GM12878 (cell line): ENCODE data around the gene SUPT3H. TPM values are rescaled to one million over a fixed set of nuclear protein-coding genes. Genes with fewer than 3 reads are reported as not detected.

ENCODE experiments used
- ATAC-seq: fragments of 200-7000 bp; cut with Tn5 transposase; 3 replicates; pipeline ENCODE4 v1.9.1; 2020; ENCODE audit warnings: mild to moderate bottlenecking, moderate library complexity
- BruUV-seq: library from RNA; stranded (reverse); fragments of 400-500 nt; replicated peaks from 2 replicates; lab custom pipeline; 2021; lab: Mats Ljungman, UMichigan
- CTCF ChIA-PET: fragments of 300-600 bp; sonication (Branson Sonifier 250); formaldehyde crosslinking; extraction: SDS; loops from one replicate; lab custom pipeline; 2021; ENCODE audit warnings: inconsistent platforms; lab: Yijun Ruan, JAX
- POLR2A ChIA-PET: fragments of 350-600 bp; formaldehyde crosslinking; extraction: SDS; loops from one replicate; lab custom pipeline; 2021; ENCODE audit warnings: inconsistent platforms; lab: Charles Lee
- RAD21 ChIA-PET: fragments of 300-600 bp; sonication (Branson Sonifier 250); formaldehyde crosslinking; loops from one replicate; lab custom pipeline; 2023; ENCODE audit warnings: antibody characterized with exemption; ENCODE audit not compliant: unreplicated experiment; lab: Charles Lee
- SMC1A ChIA-PET: fragments of 300-600 bp; sonication (Branson Sonifier 250); formaldehyde crosslinking; loops from one replicate; lab custom pipeline; 2023; ENCODE audit not compliant: unreplicated experiment, uncharacterized antibody; lab: Charles Lee
- DNase-seq: peaks from one replicate; pipeline ENCODE4 v3.0.0-alpha.2; 2011; ENCODE audit warnings: low read depth, low spot score
- FAIRE-seq: peaks from 3 replicates; lab custom pipeline; 2011; peaks lifted over from hg19 to GRCh38; lab: Jason Lieb, UNC
- H2AFZ ChIP-seq: 2 replicates; pipeline ENCODE4 v1.6.0; 2011; ENCODE audit warnings: low read depth, low read length, control low read depth; ENCODE audit not compliant: control insufficient read depth
- H3K27ac ChIP-seq: 2 replicates; pipeline ENCODE4 v1.5.1; 2011; ENCODE audit warnings: control low read depth; ENCODE audit not compliant: control insufficient read depth, insufficient read depth
- H3K27me3 ChIP-seq, 2 experiments: replicated peaks in 1 of 2; 2 replicates each; pipeline versions ENCODE4 v1.6.0 to v1.6.1; 2011; ENCODE audit warnings: low read length in 1 of 2; ENCODE audit not compliant: control insufficient read depth in 2 of 2, insufficient read depth in 2 of 2
- H3K36me3 ChIP-seq, 2 experiments: 2 replicates each; pipeline ENCODE4 v1.5.1; 2011; ENCODE audit warnings: low read length in 1 of 2; ENCODE audit not compliant: control insufficient read depth in 2 of 2, insufficient read depth in 2 of 2
- H3K4me1 ChIP-seq: 2 replicates; pipeline ENCODE4 v1.6.1; 2011; ENCODE audit warnings: mild to moderate bottlenecking, low read length, moderate library complexity, mixed read lengths; ENCODE audit not compliant: control insufficient read depth, insufficient read depth
- H3K4me2 ChIP-seq: 2 replicates; pipeline ENCODE4 v1.6.0; 2011; ENCODE audit warnings: control low read depth; ENCODE audit not compliant: control insufficient read depth, insufficient read depth
- H3K4me3 ChIP-seq: fragments of 200-600 bp; sonication (generic); 2 replicates; pipeline ENCODE4 v1.5.1; 2016
- H3K79me2 ChIP-seq: 2 replicates; pipeline ENCODE4 v1.6.0; 2011; ENCODE audit warnings: low read length; ENCODE audit not compliant: control insufficient read depth, insufficient read depth
- H3K9ac ChIP-seq: 2 replicates; pipeline ENCODE4 v1.8.0; 2011; ENCODE audit warnings: low read length, control low read depth, mixed read lengths; ENCODE audit not compliant: control insufficient read depth, insufficient read depth
- H3K9me3 ChIP-seq: replicated peaks from 3 replicates; pipeline ENCODE4 v1.5.1; 2011; ENCODE audit warnings: mild to moderate bottlenecking, low read length; ENCODE audit not compliant: control insufficient read depth, insufficient read depth
- H4K20me1 ChIP-seq: 2 replicates; pipeline ENCODE4 v1.6.0; 2011; ENCODE audit not compliant: control insufficient read depth, insufficient read depth
- CEBPB ChIP-seq, 2 experiments: fragments of 150-350 bp in 1 of 2; IDR thresholded peaks; 2 replicates each; pipeline ENCODE4 v1.6.1; 2012 to 2014; ENCODE audit warnings: low read depth in 2 of 2, low read length in 2 of 2, borderline replicate concordance in 1 of 2, inconsistent platforms in 1 of 2
- ELK1 ChIP-seq: IDR thresholded peaks from 2 replicates; pipeline ENCODE4 v1.6.1; 2012; ENCODE audit warnings: low read depth, low read length, improper control_type of control experiment
- FOXM1 ChIP-seq: IDR thresholded peaks from 2 replicates; pipeline ENCODE4 v1.6.1; 2012; ENCODE audit warnings: low read depth, mild to moderate bottlenecking, inconsistent platforms, low read length, moderate library complexity
- HDAC6 ChIP-seq: fragments of 200-600 bp; sonication (generic); IDR thresholded peaks from one replicate; pipeline ENCODE4 v1.8.0; 2017; ENCODE audit warnings: antibody characterized with exemption; ENCODE audit not compliant: unreplicated experiment
- IKZF1 ChIP-seq: fragments of 450-650 bp; conservative IDR thresholded peaks from 2 replicates; pipeline ENCODE4 v1.6.1; 2017; ENCODE audit warnings: antibody characterized with exemption, mild to moderate bottlenecking
- MEF2B ChIP-seq: fragments of 450-650 bp; IDR thresholded peaks from 2 replicates; pipeline ENCODE4 v1.6.1; 2018; ENCODE audit warnings: mild to moderate bottlenecking, moderate library complexity; ENCODE audit not compliant: partially characterized antibody, poor library complexity, severe bottlenecking
- MTA2 ChIP-seq: fragments of 450-650 bp; IDR thresholded peaks from 2 replicates; pipeline ENCODE4 v1.6.1; 2016; ENCODE audit warnings: low read depth, mild to moderate bottlenecking, moderate library complexity
- MTA3 ChIP-seq: IDR thresholded peaks from 2 replicates; pipeline ENCODE4 v1.6.1; 2012; ENCODE audit warnings: low read length, inconsistent platforms, borderline replicate concordance
- NR2C2 ChIP-seq: IDR thresholded peaks from 2 replicates; pipeline ENCODE4 v1.6.1; 2011; ENCODE audit warnings: borderline replicate concordance, low read depth; ENCODE audit not compliant: control insufficient read depth, insufficient read length
- RAD51 ChIP-seq: fragments of 450-650 bp; IDR thresholded peaks from 2 replicates; pipeline ENCODE4 v1.6.1; 2016; ENCODE audit warnings: moderate library complexity, mild to moderate bottlenecking, inconsistent platforms
- USF1 ChIP-seq: IDR thresholded peaks from 2 replicates; pipeline ENCODE4 v1.6.1; 2011; ENCODE audit warnings: borderline replicate concordance, low read depth, mild to moderate bottlenecking, moderate library complexity, mixed read lengths, low read length; ENCODE audit not compliant: insufficient read depth; ENCODE audit errors: extremely low read length
- in situ Hi-C: fragments of 300-500 bp; cut with MboI; formaldehyde crosslinking; loops from 9 replicates; pipeline ENCODE4 v1.14.3; 2018; ENCODE audit warnings: mixed read lengths
- intact Hi-C: fragments of 100-400 bp; cut with micrococcal nuclease; formaldehyde crosslinking; loops from one replicate; pipeline ENCODE4 v1.14.2; 2022; ENCODE audit not compliant: unreplicated experiment
- polyA plus RNA-seq, 11 experiments: library from polyadenylated mRNA; depleted of rRNA in 4 of 11; unstranded in 6 of 11; stranded (reverse) in 5 of 11; fragments of >200 nt; fragmentation: Nextera tagmentation in 4 of 11; fragmentation: Illumina TruSeq in 1 of 11; extraction: Ambion mirVana in 4 of 11; extraction: Trizol in 1 of 11; gene quantifications; 1 replicate in 1 of 11; 2 replicates in 10 of 11; pipeline versions ENCODE4 v1.2.1 to v1.2.3, GENCODE V29; 2011 to 2016; ENCODE audit warnings: inconsistent platforms in 2 of 11, missing spikeins in 2 of 11, low read depth in 1 of 11
- total RNA-seq, 4 experiments: library from RNA; depleted of rRNA in 3 of 4; stranded (reverse); fragments of >200 nt in 3 of 4; fragmentation: Illumina TruSeq in 1 of 4; extraction: Trizol in 1 of 4; gene quantifications; 2 replicates each; pipeline versions ENCODE4 v1.2.1 to v1.2.3, GENCODE V29; 2013 to 2021

SUPT3H gene
- total and polyA plus RNA-seq, 10 of the 15 experiments (the other 5 are each of a cell fraction or from before 2014, with no cell fraction given): 0.51 to 3.7 (median 2.0) TPM

DNA sequence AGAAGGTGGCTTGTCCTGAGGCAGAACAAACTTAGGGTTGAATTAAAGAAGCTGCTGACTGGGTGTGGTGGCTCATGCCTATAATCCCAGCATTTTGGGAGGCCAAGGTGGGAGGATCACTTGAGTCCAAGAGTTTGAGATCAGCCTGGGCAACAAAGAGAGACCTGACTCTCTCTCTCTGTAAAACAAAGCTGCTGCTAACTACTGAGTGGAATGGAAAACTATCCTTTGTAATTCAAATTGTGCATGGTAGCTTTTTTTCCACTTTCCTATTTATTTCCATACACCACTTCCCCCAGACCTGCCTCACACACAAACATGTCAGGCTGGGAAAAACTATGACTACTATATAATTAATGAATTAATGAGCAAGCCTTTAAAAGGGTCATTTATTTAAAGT is 553.2 kb downstream of the SUPT3H start:
- CTCF ChIA-PET: interaction anchor here (1.0 kb wide), 1 partner anchor 169 kb away, joined by 3 read pairs; no protein-coding TSS in a partner anchor
- in situ Hi-C loops: no loop called here
- H3K79me2 ChIP-seq: no peaks in the 10 kb centered on the region
- FAIRE-seq (no peak), ATAC-seq (no peak), DNase-seq (no peak)
- no peak overlapping the region for H3K27ac ChIP-seq
- no peaks in the 10 kb centered on the region for H3K36me3 ChIP-seq
- no TSS peak for BruUV-seq
- H3K4me1 ChIP-seq: peaks cover 7% of the 10 kb centered on the region
- RAD21 ChIA-PET: interaction anchor here (0.6 to 1.3 kb wide), 2 partner anchors 13 to 14 kb away, joined by 3 to 5 read pairs; no protein-coding TSS in a partner anchor
- POLR2A ChIA-PET: no interaction called here
- TF ChIP-seq NR2C2 (no peak), MTA2 (no peak), USF1 (no peak), FOXM1 (no peak), ELK1 (no peak), CEBPB (IDR thresholded peaks at IDR 0.05; ENCODE audit: borderline replicate concordance in 1 of 2, low read depth in 2 of 2, low read length in 2 of 2) (no peak), IKZF1 (no peak), MEF2B (no peak), MTA3 (no peak), HDAC6 (no peak), RAD51 (no peak)
- H4K20me1 ChIP-seq: no peaks in the 10 kb centered on the region
- intact Hi-C loops: no loop called here
- no peaks in the 10 kb centered on the region for H3K27me3 ChIP-seq
- H3K9me3 ChIP-seq: no peaks in the 10 kb centered on the region; the same call in 2 of the 3 replicates
- H3K9ac ChIP-seq: no peak overlapping the region
- no peak overlapping the region for H3K4me2 ChIP-seq
- no peak overlapping the region for H3K4me3 ChIP-seq
- H2AFZ ChIP-seq: no peak overlapping the region
- SMC1A ChIA-PET: interaction anchor here (1.4 to 1.5 kb wide), 2 partner anchors 9 to 45 kb away, joined by 3 to 6 read pairs; no protein-coding TSS in a partner anchor
